HEK293 (cell line): ENCODE data around the gene M6PR.

Experiments used
- CTCF ChIP-seq: fragments of 450-650 bp; formaldehyde crosslinking; IDR thresholded peaks from 2 replicates; pipeline ENCODE4 v1.5.1; 2016; ENCODE audit warnings: missing biosample characterization, missing genetic modification characterization
- PRDM1 ChIP-seq: fragments of 450-650 bp; formaldehyde crosslinking; IDR thresholded peaks from 2 replicates; pipeline ENCODE4; 2016; ENCODE audit warnings: missing biosample characterization, missing genetic modification characterization
- REST ChIP-seq: fragments of 450-650 bp; formaldehyde crosslinking; IDR thresholded peaks from 2 replicates; pipeline ENCODE4 v1.5.1; 2016; ENCODE audit warnings: missing biosample characterization, missing genetic modification characterization
- SETDB1 ChIP-seq: IDR thresholded peaks from one replicate; pipeline ENCODE4 v1.6.1; 2017; ENCODE audit warnings: mild to moderate bottlenecking, low read length, moderate library complexity, mixed read lengths; ENCODE audit not compliant: insufficient read length
- SP7 ChIP-seq: fragments of 450-650 bp; formaldehyde crosslinking; IDR thresholded peaks from 2 replicates; pipeline ENCODE4 v1.5.1; 2016; ENCODE audit warnings: missing biosample characterization, missing genetic modification characterization
- TRIM28 ChIP-seq: IDR thresholded peaks from 2 replicates; pipeline ENCODE4 v1.6.1; 2011; ENCODE audit warnings: low read length, control low read depth, borderline replicate concordance
- ZFP69B ChIP-seq: fragments of 450-650 bp; formaldehyde crosslinking; IDR thresholded peaks from 2 replicates; pipeline ENCODE4 v1.5.1; 2016; ENCODE audit warnings: missing biosample characterization, missing genetic modification characterization
- ZNF211 ChIP-seq: fragments of 450-650 bp; formaldehyde crosslinking; IDR thresholded peaks from 2 replicates; pipeline ENCODE4 v1.5.1; 2016; ENCODE audit warnings: low read depth, missing biosample characterization, missing genetic modification characterization
- ZNF221 ChIP-seq: fragments of 450-650 bp; formaldehyde crosslinking; IDR thresholded peaks from 2 replicates; pipeline ENCODE4 v1.5.1; 2017; ENCODE audit warnings: missing biosample characterization, missing genetic modification characterization, borderline replicate concordance
- ZNF473 ChIP-seq: fragments of 450-650 bp; formaldehyde crosslinking; IDR thresholded peaks from 2 replicates; pipeline ENCODE4 v1.5.1; 2017; ENCODE audit warnings: missing biosample characterization, missing genetic modification characterization
- ZNF530 ChIP-seq: fragments of 450-650 bp; formaldehyde crosslinking; IDR thresholded peaks from 2 replicates; pipeline ENCODE4 v1.5.1; 2016; ENCODE audit warnings: low read depth, missing biosample characterization, missing genetic modification characterization
- ZNF629 ChIP-seq: fragments of 450-650 bp; formaldehyde crosslinking; IDR thresholded peaks from 2 replicates; pipeline ENCODE4 v1.5.1; 2017; ENCODE audit warnings: missing biosample characterization, missing genetic modification characterization
- ZSCAN18 ChIP-seq: fragments of 450-650 bp; formaldehyde crosslinking; IDR thresholded peaks from 2 replicates; pipeline ENCODE4 v1.5.1; 2016; ENCODE audit warnings: missing biosample characterization, missing genetic modification characterization

GRCh38 chr12:8917751-8918150 lies 31.7 kb downstream of the M6PR start:
- no peak for TF ChIP-seq REST (tag by site-specific recombination)
- TF ChIP-seq ZNF629, result no peak
- no peak for TF ChIP-seq ZFP69B (tag by site-specific recombination)
- TF ChIP-seq PRDM1 (tag by site-specific recombination), result no peak
- TF ChIP-seq ZNF530 (tag by site-specific recombination), result no peak
- no peak for TF ChIP-seq CTCF
- no peak for TF ChIP-seq ZNF211
- no peak for TF ChIP-seq ZSCAN18 (tag by site-specific recombination)
- TF ChIP-seq SETDB1, result no peak
- no peak for TF ChIP-seq SP7
- no peak for TF ChIP-seq ZNF473 (tag by site-specific recombination)
- TF ChIP-seq ZNF221, result no peak
- no peak for TF ChIP-seq TRIM28
